LNCaP clone FGC (cell line): ENCODE results near the gene ELF3.

Experiments used
- DNase-seq: peaks from one replicate; pipeline ENCODE4 v3.0.0-alpha.2; 2011; ENCODE audit warnings: low read depth
- H3K4me3 ChIP-seq: 2 replicates; pipeline ENCODE4 v1.5.1; 2011; ENCODE audit warnings: mild to moderate bottlenecking, low read depth, low read length, control low read depth
- CTCF ChIP-seq: IDR thresholded peaks from 2 replicates; pipeline ENCODE4 v1.5.1; 2012; ENCODE audit warnings: mild to moderate bottlenecking; ENCODE audit not compliant: control insufficient read depth, insufficient read depth; ENCODE audit errors: extremely low read depth

ELF3 gene

GRCh38 chr1:201982082-201982622 is 28.2 kb upstream of the ELF3 start:
- no peak for DNase-seq
- H3K4me3 ChIP-seq = peak overlapping the region; percentile 76
- no peak for TF ChIP-seq CTCF

- DNase-seq = peak; percentile 59
- TF ChIP-seq CTCF = peak; percentile 3; the same call in 1 of the 2 replicates
- H3K4me3 ChIP-seq = peak within 1 kb of the TSS; percentile 76
Observed at GRCh38 chr1:201982623-201983379, 27.6 kb upstream of the ELF3 start, which contains the start of gene RNPEP. TSS of gene RNPEP (plus strand) at chr1:201982648. CDS start at chr1:201982667, 19 bp downstream.

- no peak for TF ChIP-seq CTCF
- peak overlapping the region; percentile 76 for H3K4me3 ChIP-seq
- no peak for DNase-seq
Observed at GRCh38 chr1:201983380-201983805, 27.0 kb upstream of the ELF3 start.

- TF ChIP-seq CTCF = no peak
- DNase-seq = no peak
- no peak overlapping the region for H3K4me3 ChIP-seq
Observed at GRCh38 chr1:201984446-201984845, 25.9 kb upstream of the ELF3 start.

- TF ChIP-seq CTCF = no peak
- no peak for DNase-seq
- H3K4me3 ChIP-seq = no peak overlapping the region
Observed at GRCh38 chr1:201985355-201985754, 25.0 kb upstream of the ELF3 start.

GRCh38 chr1:201988601-201989000 is 21.8 kb upstream of the ELF3 start:
- no peak for TF ChIP-seq CTCF
- H3K4me3 ChIP-seq = no peak overlapping the region
- DNase-seq = no peak
